HG03159 (cell line): ENCODE data around the gene WFDC5.
"Not testable (repeated sequence)": the region's sequence is repeated elsewhere in the genome, so short reads cannot be mapped to it uniquely, and the experiment has no call there.

ENCODE experiments used
- ATAC-seq: cut with Tn5 transposase; IDR thresholded peaks from one replicate; pipeline ENCODE4 v1.9.1; 2021; ENCODE audit warnings: mild to moderate bottlenecking, moderate library complexity; ENCODE audit not compliant: unreplicated experiment

WFDC5 gene, protein sequence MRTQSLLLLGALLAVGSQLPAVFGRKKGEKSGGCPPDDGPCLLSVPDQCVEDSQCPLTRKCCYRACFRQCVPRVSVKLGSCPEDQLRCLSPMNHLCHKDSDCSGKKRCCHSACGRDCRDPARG

DNA sequence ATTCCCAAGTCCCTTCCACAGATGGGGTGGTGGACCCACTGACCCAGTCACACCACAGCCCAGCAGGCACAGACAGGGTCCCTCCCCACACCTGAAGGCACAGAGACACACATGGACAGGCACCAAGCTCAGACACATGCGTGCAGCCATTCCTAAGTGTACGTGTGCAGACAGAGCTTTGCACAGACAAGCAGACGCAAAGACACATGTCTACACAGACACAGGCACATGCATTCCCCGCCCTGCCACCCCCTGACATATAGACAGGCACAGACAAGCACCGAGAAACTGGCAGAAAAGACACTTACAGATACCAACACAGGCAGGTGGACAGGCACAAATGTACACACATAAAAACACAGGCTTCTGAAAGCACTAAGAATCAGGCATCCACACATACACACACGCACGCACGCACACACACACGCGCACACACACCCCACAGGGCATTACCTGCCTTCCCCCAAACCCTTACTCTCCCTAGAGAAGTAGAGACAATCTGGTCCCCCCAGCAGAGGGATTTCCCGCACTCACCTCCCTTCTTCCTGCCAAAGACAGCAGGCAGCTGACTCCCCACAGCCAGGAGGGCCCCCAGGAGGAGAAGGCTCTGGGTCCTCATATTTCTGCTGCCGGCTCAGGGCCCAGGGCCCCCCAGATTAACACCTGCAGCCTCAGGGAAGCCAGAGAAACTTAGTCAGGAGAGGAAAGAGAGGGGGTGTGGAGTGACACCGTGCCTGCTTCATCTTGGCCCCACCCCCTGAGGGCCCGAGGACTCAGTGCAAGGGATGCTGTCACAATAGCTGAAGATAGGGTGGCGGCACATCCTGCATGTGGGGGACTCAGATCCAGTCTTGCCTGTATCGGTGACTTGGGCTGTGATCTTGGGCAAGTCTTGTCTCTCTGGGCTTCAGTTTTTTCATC lies at the start of gene WFDC5:
Gene WFDC5 (minus strand): TSS at position 710 of the 921 bp plus-strand sequence. CDS start 91 bp downstream, at position 619.
- ATAC-seq, result no peak

DNA sequence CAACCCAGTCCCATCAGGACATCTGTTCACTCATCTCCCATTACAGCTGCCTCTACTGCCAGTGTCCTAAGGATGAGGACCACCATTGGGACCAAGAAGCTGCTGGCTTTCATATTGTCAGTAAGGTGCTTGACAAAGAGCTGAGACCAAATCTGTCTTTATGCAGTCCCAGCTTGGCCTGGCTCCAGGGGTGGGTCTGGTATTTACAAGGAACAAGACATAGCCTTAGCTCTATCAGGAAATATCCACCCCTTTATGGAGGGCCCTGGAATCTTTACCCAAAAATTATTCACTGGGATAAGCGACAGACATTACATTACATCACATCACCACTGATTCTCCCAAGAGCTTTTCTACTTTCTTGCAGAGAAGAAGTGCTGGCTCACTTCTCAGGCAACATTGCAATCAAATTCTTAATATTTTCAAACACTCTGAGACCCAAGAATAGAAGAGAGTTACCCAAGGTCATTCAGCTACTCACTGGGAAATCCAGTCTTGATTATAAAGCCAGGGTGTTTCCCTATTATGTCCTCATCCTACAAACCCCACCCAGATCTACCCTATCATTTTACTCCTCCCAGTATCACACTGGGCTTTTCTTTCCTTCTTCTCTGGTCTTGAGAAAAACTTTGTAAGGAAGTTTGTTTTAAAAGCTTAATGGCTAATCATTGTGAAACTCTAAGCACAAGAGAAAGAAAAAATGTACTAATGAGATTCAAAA lies 48.3 kb upstream of the WFDC5 start:
- no peak for ATAC-seq

DNA sequence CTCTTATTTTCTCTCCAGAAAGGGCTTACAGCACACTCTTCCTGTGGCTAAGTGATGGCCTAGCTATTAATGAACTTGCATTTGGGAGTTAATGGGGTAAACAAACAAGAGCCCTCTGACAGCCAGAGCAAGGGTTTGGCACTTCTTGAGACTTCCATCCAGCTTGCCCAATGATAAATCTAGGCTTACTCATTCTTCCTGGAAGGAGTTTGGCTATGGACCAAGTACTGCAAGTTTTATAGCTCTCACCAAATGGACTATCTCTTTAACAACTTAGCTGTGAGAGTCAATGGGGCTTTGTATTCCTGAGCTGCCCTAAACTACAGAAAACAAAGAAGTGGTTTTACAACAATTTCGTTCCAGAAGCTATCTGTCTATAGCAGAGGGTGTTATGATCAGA lies 43.0 kb upstream of the WFDC5 start:
- ATAC-seq, result no peak

DNA sequence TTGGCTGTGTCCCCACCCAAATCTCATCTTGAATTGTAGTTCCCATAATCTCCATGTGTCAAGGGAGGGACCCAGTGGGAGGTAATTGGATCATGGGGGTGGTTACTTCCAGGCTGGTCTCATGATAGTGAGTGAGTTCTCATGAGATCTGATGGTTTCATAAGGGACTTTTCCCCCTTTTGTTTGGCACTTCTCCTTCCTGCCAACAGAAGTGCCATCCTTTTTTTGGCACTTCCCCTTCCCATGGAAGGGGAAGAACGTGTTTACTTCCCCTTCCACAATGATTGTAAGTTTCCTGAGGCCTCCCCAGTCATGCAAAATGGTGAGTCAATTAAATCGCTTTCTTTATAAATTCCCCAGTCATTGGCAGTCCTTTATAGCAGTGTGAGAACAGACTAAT lies 41.7 kb upstream of the WFDC5 start:
- ATAC-seq, result no peak

DNA sequence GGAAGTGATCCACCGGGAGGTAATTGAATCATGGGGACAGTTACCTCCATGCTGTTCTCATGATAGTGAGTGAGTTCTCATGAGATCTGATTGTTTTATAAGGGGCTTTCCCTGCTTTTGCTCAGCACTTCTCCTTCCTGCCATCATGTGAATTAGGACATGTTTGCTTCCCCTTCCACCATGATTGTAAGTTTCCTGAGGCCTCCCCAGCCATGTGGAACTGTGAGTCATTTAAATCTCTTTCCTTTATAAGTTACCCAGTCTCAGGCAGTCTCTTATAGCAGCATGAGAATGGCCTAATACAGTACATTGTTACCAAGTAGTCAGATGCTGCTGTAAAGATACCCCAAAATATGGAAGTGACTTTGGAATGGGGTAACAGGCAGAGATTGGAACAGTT lies 39.8 kb upstream of the WFDC5 start:
- not testable (repeated sequence) for ATAC-seq

DNA sequence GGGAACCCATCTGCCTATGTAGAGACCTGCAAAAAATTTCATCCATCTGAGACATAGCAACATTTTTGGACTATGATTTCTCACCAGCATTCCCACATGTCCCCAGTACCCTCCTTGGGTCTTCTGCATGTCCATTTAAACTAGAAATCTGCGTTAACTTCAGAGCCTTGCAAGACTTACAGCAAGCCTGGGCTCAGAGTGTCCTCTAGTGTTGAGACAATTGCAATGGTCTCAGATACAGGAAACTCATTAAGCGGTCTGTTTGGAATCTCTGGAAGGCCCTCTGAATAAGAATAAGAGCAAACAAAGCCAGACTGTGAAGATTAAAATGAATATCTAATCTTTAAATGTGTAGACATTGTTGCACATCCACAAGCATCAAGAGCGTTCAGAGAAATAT lies 39.2 kb upstream of the WFDC5 start:
- no peak for ATAC-seq

DNA sequence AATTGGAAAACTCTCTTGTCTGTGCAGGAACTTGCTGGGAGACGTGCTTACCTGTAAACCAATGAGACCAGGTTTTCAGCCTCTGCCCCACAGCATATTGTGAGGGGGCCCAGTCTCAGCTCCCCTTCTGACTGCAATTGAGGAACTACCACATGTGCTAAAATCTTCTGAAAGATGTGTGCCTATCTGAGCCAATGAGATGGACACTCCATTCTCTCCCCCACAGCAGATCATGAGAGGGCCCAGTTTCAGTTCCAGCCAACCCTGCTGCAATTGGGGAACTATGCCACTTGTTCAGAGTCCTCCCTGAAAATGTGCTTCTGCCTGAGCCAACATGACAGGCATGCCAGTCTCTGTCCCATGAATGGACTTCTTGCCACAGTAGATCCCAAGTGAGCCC lies 38.8 kb upstream of the WFDC5 start:
- no peak for ATAC-seq

DNA sequence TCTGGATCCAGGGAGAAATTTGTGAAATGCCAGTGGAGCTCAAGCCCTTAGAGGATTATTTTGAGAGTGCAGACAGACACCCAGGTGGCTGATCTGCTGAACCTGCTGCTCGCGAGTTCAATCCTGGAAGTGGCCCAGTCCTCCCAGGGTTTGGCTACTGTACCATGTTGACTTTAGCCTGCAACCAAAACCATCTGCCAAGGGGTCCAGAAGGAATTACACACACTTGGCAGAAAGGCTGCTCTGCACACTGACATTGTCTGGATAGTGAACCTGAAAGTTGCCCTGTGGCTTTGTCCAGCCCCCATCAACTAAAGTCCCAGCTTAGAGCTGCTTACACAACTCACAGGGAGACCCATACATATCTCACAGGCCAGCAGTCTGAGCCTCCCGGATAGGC lies 38.2 kb upstream of the WFDC5 start:
- ATAC-seq, result no peak

GRCh38 chr20:45152405-45152804 lies 37.4 kb upstream of the WFDC5 start:
- ATAC-seq, result no peak

DNA sequence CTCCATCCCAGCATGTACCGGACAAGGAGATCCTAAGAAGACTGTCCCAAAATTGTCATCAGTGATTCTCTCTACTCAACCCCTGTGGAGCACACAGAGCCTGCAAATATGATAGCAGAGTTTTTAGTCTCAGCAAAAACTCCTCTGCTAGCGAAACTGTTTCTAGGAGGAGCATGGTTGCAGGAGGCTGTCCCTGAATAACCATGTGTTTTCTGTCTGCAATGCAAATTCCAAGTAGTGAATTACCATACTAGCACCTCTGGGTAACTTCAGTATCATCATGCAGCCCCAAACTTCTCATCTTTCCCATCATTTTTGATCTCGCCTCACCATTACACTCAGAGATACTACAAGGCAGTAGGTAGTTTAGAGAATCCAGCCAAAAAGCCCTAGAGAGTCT lies 34.1 kb upstream of the WFDC5 start:
- no peak for ATAC-seq

GRCh38 chr20:45140836-45141235 lies 25.9 kb upstream of the WFDC5 start:
- ATAC-seq, result no peak

DNA sequence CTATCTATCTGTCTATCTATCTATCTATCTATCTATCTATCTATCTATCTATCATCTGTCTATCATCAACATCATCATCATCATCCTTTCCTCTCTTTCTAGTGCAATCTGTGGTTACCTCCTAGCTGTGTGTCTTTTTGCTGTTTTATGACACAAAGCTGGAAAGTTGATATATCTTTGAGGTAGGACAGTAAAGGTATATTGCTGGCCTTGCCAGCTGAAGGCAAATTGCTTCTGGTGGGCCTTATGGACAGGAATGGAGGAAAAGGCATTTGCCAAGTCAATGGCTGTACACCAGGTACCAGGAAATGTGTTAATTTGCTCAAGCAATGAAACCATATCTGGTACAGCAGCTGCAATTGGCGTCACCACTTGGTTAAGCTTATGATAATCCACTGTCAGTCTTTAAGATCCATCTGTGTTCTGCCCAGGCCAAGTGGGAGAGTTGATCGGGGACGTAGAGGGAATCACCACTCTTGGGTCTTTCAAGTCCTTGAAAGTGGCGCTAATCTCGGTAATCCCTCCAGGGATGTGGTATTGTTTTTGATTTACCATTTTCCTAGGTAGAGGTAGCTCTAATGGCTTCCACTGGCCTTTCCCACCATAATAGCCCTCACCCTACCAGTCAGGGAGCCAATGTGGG lies 24.9 kb upstream of the WFDC5 start:
- ATAC-seq, result not testable (repeated sequence)

GRCh38 chr20:45138561-45139300 lies 23.8 kb upstream of the WFDC5 start:
- ATAC-seq, result no peak

- ATAC-seq, result no peak
Observed at GRCh38 chr20:45136911-45137310, 21.9 kb upstream of the WFDC5 start.

- no peak for ATAC-seq
Observed at GRCh38 chr20:45128099-45128498, 13.1 kb upstream of the WFDC5 start.

DNA sequence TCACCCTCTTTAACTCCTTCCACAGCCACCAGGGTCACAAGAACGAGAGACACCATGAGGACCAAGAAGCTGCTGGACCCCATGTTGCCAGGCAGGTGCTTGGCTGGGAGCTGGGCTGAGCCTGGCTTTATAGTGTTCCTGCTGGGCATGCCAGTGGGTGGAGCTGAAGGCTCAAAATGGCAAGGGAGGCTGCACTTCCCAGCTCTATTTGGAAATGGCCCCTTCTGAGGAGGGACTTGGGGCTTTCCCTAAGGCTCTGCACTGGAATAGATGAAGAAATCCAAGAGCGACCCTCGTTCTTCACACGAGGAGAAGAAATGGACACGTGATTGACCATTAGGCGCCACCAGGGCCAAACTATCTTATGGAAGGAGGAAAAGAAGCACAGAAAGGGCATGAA lies 9.4 kb upstream of the WFDC5 start, which contains the start of gene WFDC12:
Gene WFDC12 (minus strand): TSS at position 101 of the 400 bp plus-strand sequence. CDS start 18 bp downstream, at position 83.
- ATAC-seq, result no peak

GRCh38 chr20:45121388-45121787 lies 6.4 kb upstream of the WFDC5 start:
- no peak for ATAC-seq

GRCh38 chr20:45119556-45120266 lies 4.7 kb upstream of the WFDC5 start:
- ATAC-seq, result no peak

DNA sequence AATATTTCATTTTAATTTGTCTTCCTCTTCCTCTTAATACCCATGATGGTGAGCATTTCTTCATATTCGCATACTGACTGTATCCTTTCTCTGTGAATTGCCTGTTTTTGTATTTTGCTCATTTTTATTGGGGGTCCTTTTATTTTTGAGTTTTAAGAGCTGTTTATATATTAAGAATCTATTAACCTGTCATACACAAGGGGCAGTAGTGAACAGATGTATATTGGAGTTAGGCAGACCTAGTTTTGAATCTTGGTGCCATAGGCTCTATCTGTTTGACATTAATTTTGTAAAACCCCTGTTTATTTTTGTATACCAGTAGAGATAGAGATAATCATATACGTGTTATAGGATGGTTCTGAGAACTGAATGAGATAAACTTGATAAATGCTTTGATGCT lies 3.1 kb upstream of the WFDC5 start:
- no peak for ATAC-seq

GRCh38 chr20:45117581-45117980 lies 2.6 kb upstream of the WFDC5 start:
- ATAC-seq, result no peak
